Stimulated activated CD4-positive, alpha-beta T cell treated with anti-CD3 and anti-CD28 coated beads, Interleukin-15, amount 100 ng/mL, for 48 hours (primary cell): Measurements from ENCODE around the gene ELOVL4.

Source experiments
- DNase-seq, 2 donors: peaks; one replicate each; pipeline ENCODE4 v3.0.0-alpha.2; 2020; ENCODE audit warnings: low read depth in 2 of 2

Gene ELOVL4

GRCh38 chr6:79947191-79948186 is at the start of gene ELOVL4:
TSS of gene ELOVL4 (minus strand) at chr6:79947553. CDS start at chr6:79947279, 274 bp downstream.
- DNase-seq: peak; percentile 25 to 44

DNA sequence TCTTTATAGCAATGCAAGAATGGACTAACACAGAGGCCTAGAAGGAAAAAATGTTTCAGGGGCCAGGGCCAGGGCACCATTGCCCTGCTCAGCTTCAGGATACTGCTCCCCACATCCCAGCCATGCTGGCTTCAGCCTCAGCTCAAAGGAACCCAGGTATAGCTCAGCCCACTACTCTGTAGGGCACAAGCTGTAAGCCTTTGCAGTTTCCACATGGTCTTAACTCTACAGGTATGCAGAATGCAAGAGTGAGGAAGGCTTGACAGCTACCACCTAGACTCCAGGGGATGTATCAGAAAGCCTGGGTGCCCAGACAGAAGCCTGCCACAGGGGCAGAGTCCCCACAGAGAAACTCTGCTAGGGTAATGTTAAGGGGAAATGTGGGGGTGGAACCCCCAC is 46.6 kb upstream of the ELOVL4 start:
- no peak for DNase-seq

DNA sequence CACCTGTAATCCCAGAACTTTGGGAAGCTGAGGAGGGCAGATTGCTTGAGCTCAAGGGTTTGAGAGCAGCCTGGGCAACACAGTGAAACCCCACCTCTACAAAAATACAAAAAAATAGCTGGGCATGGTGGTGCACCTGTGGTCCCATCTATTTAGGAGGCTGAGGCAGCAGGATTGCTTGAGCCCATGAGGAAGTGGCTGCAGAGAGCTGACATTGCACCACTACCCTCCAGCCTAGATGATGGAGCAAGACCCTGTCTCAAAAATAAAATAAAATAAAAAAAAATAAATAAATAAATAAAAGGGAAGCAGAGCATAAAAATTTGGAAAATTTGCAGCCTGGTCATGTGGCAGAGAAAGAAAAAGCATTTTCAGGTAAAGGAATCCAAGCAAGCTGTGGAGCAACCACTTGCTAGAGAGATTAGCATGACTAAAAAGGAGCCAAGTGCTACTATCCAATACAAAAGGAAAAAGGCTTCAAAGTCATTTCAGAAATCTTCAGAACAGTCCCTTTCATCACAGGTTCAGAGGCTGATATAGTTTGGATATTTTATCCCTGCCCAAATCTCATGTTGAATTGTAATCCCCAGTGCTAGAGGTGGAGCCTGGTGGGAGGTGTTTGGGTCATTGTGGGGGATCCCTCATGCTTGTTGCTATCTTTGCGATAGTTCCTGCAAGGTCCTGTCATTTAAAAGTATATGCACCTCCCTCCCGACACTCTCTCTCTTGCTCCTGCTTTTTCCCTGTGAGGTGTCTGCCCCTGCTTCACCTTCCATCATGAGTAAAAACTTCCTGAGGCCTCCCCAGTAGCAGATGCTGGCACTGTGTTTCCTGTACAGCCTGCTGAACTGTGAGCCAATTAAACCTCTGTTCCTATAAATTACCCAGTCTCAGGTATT is 45.9 kb upstream of the ELOVL4 start:
- no peak for DNase-seq

DNA sequence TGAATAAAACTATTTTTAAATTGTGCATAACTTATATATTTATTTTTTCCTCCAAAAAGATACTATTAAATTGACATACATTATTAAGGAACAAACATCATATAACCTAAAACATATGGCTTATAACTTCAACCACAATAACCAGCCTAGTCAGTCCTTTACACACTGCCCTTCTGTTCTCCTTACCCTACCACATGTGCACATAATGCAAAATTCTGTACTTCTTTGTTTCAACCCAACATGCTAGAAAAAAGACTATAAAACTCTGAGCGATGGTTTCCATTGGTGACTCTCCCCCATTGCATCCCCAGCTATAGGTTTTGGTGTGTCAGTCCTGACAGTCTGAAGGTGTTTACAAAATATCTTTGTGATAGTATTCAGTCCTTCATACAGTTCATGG is 42.3 kb upstream of the ELOVL4 start:
- no peak for DNase-seq

- no peak for DNase-seq
Measured at GRCh38 chr6:79985128-79985527, 37.8 kb upstream of the ELOVL4 start.

GRCh38 chr6:79984261-79984660 is 36.9 kb upstream of the ELOVL4 start:
- no peak for DNase-seq

DNA sequence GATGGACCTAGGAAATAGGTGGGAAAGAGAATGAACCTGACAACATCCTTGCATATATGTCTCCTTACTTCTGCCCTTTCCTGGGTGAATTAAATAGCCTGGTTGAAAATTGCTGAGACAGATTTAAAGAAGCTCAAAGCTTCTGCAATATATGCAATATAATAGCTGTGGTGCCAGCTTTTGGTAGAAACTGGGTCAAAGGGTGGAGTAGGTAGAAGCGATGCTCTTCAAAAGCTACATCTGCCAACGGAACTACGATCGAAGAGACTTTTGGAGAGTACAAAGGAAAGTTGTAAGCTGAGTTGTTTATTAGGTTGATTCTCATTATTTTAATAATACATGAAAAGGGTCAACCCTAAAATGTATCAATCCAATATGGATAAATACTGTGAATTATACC is 34.3 kb upstream of the ELOVL4 start:
- DNase-seq: no peak

- DNase-seq: no peak
Measured at GRCh38 chr6:79971193-79971592, 23.8 kb upstream of the ELOVL4 start.

- no peak for DNase-seq
Measured at GRCh38 chr6:79969784-79970183, 22.4 kb upstream of the ELOVL4 start.

GRCh38 chr6:79967178-79967577 is 19.8 kb upstream of the ELOVL4 start:
- DNase-seq: no peak

DNA sequence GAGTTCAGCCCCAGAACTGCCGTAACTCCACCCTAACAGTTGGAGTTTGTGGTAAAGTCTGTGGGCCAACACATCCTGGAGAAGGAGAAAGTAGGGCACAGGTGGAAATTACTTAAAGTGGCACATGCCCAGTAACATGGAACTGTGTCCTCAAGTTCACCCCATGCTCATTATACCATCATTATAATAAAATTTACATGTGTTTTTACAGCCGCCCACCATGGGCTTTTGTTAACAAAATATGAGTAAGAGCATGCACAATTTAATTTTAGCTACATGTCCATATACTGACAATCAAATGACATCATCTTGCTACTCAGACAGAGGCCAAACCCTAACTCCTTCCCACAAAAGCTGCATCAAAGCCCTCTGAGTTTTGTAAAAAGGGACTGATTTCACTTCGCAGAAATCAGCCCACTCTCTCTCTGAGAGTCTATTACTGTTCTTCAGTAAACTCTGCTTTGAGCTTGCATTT is 17.3 kb upstream of the ELOVL4 start:
- no peak for DNase-seq

DNA sequence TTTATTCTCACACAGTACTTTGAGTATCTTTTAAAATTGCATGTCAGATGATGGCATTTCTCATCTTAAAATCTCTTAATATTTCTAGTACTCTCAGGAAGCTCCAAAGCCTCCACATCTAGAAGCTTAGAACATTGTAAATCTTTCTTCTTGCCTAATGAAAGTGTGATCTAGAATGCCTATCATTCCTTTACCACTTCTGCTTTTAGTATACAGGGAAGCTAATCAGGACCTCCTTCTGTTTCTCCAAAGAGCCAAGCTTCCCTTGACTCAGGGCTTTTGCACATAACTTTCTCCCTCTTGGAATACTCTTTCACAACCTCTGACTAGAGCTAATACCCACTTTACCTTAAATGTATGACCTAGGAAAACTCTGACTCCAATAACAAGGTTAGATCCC is 7.5 kb upstream of the ELOVL4 start:
- no peak for DNase-seq

GRCh38 chr6:79949233-79949632 is 1.9 kb upstream of the ELOVL4 start:
- peak; percentile 13 to 36 for DNase-seq

- no peak for DNase-seq
Measured at GRCh38 chr6:79946272-79947190, 822 bp downstream of the ELOVL4 start.

DNA sequence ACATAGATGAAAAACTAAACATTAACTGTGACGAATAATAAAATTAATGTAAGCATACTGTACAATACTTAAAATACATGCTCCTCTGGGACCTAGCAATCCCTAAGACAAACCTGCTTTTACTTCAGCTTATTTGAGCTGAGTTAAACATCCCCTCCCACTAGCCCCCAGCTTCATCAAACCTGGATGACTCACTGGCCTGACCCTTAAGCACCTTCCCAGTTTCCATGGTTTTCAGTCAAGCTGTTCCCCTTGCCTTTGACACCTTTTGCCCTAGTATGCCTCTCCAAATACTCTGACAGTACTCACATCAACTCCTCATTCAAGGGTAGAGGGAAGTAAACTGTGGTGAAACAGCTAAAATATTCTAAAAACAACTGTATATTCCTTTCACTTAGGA is 4.2 kb downstream of the ELOVL4 start:
- DNase-seq: no peak

- no peak for DNase-seq
Measured at GRCh38 chr6:79941489-79942151, 5.7 kb downstream of the ELOVL4 start.

- DNase-seq: no peak
Measured at GRCh38 chr6:79928478-79928998, 18.8 kb downstream of the ELOVL4 start.

- no peak for DNase-seq
Measured at GRCh38 chr6:79927758-79928157, 19.6 kb downstream of the ELOVL4 start.

DNA sequence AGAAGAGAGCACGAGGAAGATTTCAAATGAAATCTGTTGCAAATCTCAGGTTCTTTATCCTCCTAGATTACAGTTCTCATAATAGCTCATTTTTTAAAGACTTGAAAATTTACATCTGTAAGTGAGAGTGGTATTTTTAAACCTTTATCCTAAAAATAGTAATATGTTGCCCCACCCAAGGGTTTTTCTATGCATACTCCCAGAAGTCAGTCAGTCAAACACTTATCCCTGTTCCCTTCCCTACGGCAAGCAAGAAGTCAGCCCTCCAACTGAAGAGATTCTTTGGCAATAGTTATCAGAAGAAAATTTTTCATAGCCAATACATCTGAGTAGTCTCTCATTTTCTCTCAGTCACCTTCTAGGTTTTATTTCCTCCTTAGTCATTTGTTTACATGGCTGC is 24.1 kb downstream of the ELOVL4 start:
- no peak for DNase-seq

DNA sequence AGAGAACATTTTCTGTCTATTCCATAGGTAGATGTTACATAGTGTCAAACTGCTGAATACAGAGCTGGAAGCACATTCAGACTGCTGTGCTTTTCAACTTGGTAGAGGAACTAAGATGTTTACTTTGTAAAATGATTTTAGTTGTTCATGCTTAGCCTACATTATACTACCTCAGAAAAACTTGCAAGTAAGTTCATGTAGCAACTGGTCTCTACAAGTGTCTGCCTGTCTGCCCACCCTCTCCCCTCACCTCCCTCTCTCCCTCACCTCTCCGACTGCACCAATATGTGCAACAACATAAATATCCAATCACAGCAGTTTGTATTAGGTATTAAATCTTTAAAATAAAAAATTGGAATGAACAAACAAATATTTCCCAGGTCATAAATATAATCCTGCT is 25.3 kb downstream of the ELOVL4 start:
- no peak for DNase-seq
